ENCODE measurements around the gene POLR1E. TPM values are rescaled to one million over a fixed set of nuclear protein-coding genes. Genes with fewer than 3 reads are reported as not detected.
"Not testable (repeated sequence)": the region's sequence is repeated elsewhere in the genome, so short reads cannot be mapped to it uniquely, and the experiment has no call there.

Gene POLR1E
- total RNA-seq, 1 donor from 2014 or later, result 27.0 TPM

GRCh38 chr9:37464426-37465248 lies 21.1 kb upstream of the POLR1E start:
- DNase-seq (ENCODE audit: low read depth), result peak; percentile 65

- DNase-seq (ENCODE audit: low read depth), result peak; percentile 100
Observed at GRCh38 chr9:37465249-37466036, 20.3 kb upstream of the POLR1E start, which contains the start of gene ZBTB5. ZBTB5 (minus strand) TSS chr9:37465450; CDS start chr9:37442551, 22,899 bp downstream.

GRCh38 chr9:37466037-37466709 lies 19.6 kb upstream of the POLR1E start:
- DNase-seq (ENCODE audit: low read depth), result peak; percentile 63

GRCh38 chr9:37467530-37467929 lies 18.2 kb upstream of the POLR1E start:
- not testable (repeated sequence) for DNase-seq (ENCODE audit: low read depth)

DNA sequence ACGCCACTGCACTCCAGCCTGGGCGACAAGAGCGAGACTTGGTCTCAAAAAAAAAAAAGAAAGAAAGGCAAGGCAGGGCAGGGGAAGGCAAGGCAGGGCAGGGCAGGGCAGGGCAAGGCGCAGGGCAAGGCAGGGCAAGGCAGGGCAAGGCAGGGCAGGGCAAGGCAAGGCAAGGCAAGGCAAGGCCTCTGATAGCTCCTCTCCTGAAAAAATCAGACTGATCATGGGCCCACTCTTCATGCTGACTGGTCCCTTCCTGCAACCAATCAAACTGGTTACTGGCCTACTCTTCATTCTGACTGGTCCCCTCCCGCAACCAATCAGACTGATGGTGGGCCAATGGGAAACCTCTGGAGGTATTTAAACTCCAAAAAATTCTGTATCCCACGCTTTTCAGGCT lies 17.1 kb upstream of the POLR1E start:
- no peak for DNase-seq (ENCODE audit: low read depth)

GRCh38 chr9:37471942-37472684 lies 13.6 kb upstream of the POLR1E start:
- DNase-seq (ENCODE audit: low read depth), result peak; percentile 99

- DNase-seq (ENCODE audit: low read depth), result not testable (repeated sequence)
Observed at GRCh38 chr9:37473982-37474381, 11.8 kb upstream of the POLR1E start.

- no peak for DNase-seq (ENCODE audit: low read depth)
Observed at GRCh38 chr9:37474438-37474837, 11.3 kb upstream of the POLR1E start.

DNA sequence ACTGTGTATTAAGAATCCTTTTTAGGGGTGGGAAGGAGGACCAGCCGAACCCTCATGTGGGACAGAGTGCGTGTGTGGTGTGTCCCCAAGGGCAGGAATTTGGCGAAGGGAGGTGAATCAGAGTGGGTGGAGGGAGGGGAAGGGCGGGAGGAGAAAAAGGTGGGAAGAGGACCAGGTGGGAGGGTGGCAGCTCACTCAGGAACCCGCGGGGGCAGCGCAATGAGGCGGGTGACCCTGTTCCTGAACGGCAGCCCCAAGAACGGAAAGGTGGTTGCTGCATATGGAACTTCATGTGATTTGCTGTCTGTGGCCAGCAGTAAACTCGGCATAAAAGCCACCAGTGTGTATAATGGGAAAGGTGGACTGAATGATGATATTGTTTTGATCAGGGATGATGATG lies 8.8 kb upstream of the POLR1E start:
- no peak for DNase-seq (ENCODE audit: low read depth)

GRCh38 chr9:37477443-37477842 lies 8.3 kb upstream of the POLR1E start:
- DNase-seq (ENCODE audit: low read depth), result peak; percentile 38

DNA sequence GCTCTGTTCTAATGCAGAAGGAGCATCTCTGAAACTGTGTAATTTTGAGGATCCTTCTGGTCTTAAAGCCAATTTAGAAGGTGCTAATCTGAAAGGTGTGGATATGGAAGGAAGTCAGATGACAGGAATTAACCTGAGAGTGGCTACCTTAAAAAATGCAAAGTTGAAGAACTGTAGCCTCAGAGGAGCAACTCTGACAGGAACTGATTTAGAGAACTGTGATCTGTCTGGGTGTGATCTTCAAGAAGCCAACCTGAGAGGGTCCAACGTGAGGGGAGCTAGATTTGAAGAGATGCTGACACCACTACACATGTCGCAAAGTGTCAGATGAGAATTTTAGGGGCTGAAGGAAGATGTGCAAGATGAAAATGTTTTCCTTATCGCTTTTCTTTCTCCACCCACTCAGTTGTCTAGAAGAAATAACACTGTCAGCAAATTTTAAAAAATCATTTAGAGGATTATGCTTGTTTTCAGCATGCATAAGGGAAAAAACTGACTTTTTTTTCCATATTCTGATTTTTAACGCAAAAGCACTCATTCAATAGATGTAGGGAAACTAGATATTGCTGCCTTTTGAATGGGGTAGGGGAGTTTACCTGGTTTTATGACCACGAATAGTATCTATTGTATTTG lies 7.6 kb upstream of the POLR1E start:
- DNase-seq (ENCODE audit: low read depth), result not testable (repeated sequence)

- no peak for DNase-seq (ENCODE audit: low read depth)
Observed at GRCh38 chr9:37480759-37481158, 5.0 kb upstream of the POLR1E start.

- DNase-seq (ENCODE audit: low read depth), result no peak
Observed at GRCh38 chr9:37486256-37486615, 488 bp downstream of the POLR1E start.

- DNase-seq (ENCODE audit: low read depth), result peak; percentile 24
Observed at GRCh38 chr9:37486616-37487548, 1.1 kb downstream of the POLR1E start.

DNA sequence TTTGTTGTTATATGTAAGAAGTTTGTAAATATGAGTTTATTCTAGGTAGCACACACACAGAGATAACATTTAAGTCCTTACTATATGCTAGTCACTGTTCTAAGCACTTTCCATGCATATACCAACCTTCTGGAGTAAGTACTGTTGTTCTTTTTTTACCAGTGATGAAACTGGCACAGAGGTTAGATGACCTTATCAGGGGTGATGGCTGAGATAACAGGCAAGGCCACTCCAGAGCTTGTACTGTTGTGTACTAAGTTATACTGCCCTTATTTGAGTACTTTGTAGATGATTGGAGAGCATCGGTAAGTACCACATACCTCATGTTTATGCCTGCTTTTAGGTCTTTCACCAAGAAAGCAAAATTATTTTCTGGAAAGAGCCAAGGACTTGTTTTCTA lies 6.2 kb downstream of the POLR1E start:
- DNase-seq (ENCODE audit: low read depth), result no peak

DNA sequence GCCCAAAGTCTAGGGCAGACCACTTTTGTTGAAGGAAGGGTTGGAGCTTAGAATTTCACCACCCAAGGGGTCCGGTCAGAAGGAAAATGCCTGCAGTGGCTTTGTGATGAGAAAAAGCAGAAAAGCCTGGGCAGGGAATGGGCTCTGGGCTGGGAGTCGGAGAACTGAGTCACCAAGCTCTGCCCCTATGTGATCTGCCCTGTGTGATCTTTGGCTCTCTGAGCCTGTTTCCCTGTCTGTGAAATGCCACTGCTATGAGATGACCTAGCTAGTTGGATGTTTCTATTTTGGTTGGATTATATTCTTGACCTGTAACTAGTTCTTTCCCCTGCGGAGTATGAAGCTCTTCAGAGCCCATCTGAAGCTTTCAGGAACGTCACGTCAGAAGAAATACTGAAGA lies 9.8 kb downstream of the POLR1E start:
- DNase-seq (ENCODE audit: low read depth), result no peak

DNA sequence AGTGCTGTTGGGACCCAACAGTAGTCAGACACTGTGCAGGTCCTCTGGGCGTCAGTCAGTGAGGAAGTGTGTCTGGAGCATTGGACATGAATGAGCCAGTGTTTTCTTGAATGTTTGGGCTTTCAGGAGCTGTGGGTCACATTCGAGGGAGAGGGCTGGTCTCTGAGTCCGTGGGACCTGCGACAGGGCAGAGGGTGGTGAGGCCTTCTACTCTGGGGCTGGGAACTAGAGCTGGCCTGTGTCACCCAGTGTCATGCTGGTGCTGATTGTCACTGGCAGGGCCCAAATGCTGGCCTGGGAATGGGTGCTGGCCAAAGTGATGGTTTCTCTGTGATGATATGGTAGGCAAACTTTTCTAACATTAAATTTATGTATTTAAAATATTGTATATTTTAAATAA lies 10.3 kb downstream of the POLR1E start:
- DNase-seq (ENCODE audit: low read depth), result no peak

- no peak for DNase-seq (ENCODE audit: low read depth)
Observed at GRCh38 chr9:37497320-37497719, 11.6 kb downstream of the POLR1E start.

- DNase-seq (ENCODE audit: low read depth), result no peak
Observed at GRCh38 chr9:37498457-37498856, 12.7 kb downstream of the POLR1E start.

GRCh38 chr9:37499297-37499696 lies 13.5 kb downstream of the POLR1E start:
- no peak for DNase-seq (ENCODE audit: low read depth)

All from renal cortical epithelial cell (primary cell).